Ovary (tissue), 3 donors: ENCODE data around the gene TTC14.

Experiments used
- POLR2A ChIP-seq: fragments of 450-650 bp; IDR thresholded peaks from one replicate; pipeline ENCODE4 v1.6.1; 2017; ENCODE audit warnings: antibody characterized with exemption, mild to moderate bottlenecking, moderate library complexity
- TF ChIP-seq, protein P1 (sequence below), 3 donors: fragments of 450-650 bp in 2 of 3; fragments of 200-600 bp in 1 of 3; IDR thresholded peaks; one replicate each; pipeline versions ENCODE4 v1.5.1 to v1.8.0; 2016 to 2022; ENCODE audit warnings: antibody characterized with exemption in 3 of 3, mild to moderate bottlenecking in 1 of 3
- donor health status: DM: no; HTN: no; CAD: no.

DNA sequence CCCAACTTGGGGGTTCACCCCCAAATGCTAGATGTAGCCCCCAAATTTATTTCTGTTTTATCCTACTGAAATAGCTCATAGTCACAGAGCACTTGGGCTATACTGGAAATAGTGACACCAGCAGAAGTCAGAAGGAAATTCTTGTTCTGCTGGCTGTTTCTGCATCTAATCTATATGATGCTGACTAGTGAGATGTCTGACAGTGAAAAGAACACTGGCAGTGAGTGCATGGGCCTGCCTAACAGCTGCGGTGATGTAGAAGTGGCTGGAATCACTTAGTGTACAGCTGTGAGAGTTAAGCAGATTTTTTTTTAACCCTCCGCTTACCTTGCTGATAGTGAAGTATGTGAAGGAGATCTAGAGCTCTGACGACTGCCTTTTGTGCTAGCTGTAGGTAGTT lies 14.0 kb downstream of the TTC14 start:
- TF ChIP-seq, protein P1, sequence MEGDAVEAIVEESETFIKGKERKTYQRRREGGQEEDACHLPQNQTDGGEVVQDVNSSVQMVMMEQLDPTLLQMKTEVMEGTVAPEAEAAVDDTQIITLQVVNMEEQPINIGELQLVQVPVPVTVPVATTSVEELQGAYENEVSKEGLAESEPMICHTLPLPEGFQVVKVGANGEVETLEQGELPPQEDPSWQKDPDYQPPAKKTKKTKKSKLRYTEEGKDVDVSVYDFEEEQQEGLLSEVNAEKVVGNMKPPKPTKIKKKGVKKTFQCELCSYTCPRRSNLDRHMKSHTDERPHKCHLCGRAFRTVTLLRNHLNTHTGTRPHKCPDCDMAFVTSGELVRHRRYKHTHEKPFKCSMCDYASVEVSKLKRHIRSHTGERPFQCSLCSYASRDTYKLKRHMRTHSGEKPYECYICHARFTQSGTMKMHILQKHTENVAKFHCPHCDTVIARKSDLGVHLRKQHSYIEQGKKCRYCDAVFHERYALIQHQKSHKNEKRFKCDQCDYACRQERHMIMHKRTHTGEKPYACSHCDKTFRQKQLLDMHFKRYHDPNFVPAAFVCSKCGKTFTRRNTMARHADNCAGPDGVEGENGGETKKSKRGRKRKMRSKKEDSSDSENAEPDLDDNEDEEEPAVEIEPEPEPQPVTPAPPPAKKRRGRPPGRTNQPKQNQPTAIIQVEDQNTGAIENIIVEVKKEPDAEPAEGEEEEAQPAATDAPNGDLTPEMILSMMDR (IDR thresholded peaks at IDR 0.05), result no peak
- TF ChIP-seq POLR2A, result no peak
